ENCODE data around the gene LY6G6D.
A peak's percentile ranks its signal among the peaks of the same experiment; 100 is the strongest.

Gene LY6G6D

DNA sequence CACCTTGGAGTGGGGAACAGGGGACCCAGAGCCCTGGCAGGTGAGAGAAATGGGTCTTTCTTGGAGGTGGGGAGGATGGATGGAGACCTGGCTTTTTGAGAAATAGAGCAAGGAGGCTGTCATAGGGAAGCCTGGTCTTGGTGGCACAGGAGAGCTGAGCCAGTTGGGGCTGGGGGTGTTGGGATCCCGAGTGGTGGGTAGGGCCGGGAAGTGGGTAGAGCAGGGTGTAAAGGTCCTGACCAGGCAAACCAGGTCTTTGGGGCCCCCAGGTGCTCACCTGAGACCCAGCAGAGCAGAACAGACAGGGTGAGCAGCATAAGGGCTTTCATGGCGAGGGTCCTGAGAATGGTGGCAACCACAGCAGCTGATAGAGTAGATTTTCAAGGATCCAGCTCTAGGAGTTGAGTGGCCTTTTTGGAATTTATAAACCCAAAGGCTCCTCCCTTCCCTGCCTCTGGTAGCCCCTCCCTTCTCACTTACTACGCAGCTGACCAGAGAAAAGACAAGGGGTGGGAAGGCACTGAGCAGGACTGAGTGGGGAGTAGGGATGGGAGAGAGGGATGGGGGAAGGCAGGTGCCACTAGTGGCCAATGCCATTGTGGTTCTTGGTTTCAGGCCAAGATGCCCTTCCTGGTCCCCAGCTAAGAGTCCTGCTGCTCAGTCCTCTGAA is 6.3 kb downstream of the LY6G6D start, which contains the start of gene LY6G6C:
LY6G6C (minus strand) TSS at position 396 of the 670 bp plus-strand sequence; CDS start at position 329, 67 bp downstream.
- no peak for DNase-seq

DNA sequence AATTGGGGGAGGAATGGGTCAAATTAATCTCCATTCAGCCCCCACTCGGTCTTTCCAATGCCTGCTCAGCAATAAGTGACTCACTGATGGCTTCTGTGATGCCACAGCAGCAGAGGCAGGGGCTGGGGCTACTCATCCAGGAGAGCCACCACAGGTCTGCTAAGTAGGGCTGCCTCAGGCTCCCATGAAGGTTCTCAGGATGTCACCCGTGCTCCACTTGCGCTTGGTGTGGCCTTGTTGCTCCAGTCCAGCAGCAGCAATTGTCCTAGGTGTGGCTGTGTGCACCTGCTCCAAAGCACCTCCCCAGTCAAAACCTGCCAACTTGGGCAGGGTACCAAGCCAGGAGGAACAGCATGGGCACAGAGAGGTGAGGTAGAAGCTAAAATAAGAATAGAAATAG is 7.0 kb downstream of the LY6G6D start:
- DNase-seq = no peak

DNA sequence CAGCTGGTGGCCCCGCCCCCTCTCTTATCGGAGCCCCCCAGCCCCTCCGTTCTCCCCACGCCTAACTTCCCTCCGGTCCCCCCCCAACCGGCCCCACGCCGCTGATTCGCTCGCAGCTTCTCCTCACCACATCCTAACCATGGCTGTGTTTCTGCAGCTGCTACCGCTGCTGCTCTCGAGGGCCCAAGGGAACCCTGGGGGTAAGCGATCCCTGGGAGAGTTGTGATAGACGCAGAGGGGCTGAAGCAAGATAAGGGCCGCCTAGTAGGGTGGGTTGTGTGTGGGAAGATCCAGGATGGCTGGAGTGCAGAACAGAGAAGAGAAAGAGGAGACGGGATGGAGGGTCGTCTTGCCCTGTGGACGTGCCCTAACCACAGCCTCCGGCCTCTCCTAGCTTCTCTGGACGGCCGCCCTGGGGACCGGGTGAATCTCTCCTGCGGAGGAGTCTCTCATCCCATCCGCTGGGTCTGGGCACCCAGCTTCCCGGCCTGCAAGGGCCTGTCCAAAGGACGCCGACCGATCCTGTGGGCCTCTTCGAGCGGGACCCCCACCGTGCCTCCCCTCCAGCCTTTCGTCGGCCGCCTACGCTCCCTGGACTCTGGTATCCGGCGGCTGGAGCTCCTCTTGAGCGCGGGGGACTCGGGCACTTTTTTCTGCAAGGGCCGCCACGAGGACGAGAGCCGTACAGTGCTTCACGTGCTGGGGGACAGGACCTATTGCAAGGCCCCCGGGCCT is 8.3 kb downstream of the LY6G6D start, which contains the start of gene MPIG6B:
MPIG6B (plus strand) TSS at position 129 of the 735 bp plus-strand sequence; CDS start at position 140, 11 bp downstream.
- DNase-seq = no peak

DNA sequence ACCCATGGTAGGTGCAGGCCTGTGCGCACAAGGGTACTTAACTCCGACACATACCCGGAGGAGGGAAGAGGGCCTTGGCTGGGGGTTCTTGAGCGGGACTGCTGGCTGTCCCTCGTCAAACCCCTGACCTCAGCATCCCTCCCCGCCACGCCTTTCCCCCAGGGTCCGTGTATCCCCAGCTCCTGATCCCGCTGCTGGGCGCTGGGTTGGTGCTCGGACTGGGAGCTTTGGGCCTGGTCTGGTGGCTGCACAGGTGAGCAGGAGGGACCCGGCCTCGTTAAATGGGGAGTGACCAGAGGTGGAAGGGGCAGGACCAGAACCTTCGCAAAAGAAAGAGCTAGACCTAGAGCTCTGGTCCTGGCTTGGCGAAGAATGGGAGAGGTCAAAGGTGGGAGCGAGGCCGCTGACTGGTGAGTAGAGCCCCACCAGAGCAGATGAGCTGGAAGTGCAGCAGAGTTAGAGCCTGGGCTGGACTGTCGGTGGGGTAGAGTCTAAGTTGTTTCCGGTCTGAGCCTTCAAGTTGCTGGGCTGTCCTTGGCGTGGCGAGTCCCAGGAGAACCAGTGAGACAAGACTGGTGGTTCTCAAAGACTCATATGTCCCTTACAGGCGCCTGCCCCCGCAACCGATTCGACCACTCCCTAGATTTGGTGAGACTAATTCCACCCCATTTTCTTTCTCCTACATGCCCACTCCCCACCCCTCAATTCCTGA is 9.0 kb downstream of the LY6G6D start:
- no peak for DNase-seq

DNA sequence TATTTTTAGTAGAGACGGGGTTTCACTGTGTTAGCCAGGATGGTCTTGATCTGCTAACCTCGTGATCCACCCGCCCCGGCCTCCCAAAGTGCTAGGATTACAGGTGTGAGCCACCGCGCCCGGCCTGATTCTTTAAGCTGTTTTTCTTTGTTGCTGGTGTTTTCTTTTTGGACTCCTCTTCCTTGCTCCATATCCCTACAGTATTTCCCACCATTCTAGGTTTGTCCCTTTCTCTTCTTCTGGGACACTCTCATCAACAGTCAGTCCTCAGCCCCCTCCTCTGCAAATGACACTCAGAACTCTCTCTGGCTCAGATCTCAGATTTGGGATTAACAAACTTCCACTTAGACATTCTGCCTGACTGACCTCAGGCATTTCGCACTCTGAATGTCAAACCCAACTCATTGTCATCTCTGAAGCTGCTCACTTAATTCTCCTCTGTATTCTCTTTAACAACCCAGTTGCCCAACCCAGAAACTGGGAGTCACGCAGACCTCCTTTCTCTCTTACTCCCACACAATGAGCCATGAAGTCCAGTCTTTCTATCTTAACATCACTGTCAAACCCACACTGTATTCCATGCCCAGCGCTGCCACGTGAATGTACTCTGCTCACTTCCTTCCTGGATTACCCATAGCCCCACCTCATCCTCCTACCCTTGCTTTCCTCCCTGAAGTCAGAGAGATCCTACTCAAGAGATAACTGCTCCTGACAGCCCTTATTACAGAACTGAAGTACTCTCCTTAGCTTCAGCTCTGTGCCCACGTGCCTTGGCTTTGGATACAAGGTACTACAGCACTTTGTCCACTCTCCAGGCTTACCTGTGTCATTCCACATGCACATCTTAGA is 10.6 kb downstream of the LY6G6D start:
- DNase-seq = no peak

DNA sequence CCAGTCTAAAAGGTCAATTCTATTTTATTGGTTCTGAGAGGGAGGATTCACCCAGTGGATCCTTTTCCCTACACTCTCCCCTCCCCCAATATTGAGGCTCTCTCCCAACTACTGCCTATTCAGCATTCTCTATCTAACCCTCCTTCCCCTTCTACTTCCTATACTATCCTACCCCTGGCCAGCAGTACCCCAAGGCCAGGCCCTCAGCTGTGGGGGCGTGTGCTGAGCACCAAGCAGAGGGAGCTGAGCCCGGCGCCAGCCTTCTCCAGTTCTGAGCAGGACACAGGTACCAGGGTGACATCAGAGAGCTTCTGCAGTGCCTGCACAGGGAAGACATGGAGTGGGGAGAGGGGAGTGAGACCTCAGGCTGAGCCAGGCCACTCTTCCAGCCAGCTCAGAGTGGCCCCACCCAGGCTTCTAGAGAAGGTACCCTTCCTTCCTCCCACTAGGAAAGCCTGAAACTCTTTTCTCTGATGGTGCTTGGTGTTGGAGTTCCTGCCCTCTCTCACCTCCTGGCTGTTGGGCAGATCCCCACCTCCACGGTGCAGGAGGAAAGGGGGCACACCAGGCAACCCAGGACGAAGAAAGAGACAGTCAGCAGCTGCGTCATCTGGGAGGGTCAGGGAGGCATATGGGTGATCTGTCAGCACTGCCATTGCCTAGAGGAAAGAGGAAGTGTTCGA is 12.0 kb downstream of the LY6G6D start:
- no peak for DNase-seq

DNA sequence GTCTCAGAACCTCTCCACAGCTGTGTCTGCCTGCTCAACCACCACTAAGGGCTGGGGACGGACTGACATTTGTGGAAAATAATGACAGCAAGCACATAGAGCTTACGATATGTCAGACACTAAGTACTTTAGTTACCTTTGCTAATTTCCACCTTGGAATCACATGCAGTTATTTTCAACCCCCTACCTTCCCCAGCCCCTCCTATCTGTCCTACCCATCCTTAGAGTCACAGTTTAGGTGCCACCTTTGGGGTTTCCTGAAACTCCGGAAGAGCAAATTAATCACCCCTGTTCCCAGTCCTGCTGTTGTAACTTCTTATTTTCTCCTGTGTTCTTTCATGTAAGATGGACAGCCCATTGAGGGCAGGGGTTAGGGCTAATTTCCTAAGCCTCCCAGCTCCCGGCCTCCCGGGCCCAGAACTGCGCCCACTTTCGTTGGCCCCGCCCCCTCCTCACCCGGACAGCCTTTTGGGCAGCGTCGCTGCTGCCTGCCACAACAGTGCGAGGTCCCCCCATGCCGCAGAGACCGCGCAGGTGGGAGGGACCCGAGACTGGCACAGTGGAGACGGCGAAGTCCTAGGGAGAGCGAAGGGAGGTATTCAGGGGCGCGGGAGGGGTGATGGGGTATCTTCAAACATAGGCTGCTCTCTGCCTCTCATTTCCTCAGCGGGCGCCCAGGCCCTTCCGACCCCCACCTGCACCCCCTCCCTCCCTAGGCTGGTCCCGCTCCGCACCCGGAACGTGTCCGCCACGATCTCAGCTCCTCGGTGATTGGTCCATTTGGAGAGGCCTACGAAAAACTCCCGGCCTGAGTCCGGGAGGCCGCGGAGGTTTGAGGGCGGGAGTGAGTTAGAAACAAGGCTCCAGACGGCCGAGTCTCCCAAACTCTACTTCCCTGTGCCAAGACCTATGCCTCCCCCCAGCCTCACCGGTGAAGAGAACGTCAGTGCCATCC is 12.8 kb downstream of the LY6G6D start:
- no peak for DNase-seq

DNA sequence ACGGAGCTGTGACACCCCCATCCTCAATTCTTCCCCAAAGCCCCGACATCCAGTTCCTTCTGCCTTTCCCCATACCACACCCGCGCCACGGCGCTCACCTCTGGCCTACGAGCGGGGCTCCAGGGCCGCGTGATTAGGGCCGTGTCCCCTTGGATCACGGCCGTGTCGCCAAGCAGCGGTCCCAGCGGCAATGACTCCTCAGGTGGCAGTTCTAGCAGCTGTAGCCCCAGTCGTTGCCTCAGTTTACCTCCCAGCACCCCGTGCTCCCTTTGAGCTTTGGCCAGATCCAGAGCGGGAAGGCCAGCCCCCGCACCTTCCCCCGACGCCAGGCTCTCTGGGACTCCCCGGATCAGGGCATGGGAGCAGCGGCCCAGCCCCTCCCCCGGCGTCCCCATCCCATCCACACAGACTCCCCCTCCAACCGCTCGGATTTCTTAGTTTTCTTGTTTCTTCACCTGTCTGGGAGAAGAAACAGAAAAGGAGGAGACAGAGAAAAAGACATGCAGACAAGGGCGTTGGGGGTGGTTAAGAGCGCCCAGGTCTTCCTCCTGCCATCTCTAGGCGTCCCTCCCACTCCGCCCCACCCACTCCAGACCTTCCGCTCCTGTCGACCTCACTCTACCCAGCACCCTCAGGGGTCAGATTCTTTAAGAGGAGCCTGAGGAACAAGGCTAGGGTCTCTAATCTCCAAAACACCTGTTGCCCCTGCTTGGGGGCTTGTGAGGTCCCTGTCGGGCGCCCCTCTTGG is 13.8 kb downstream of the LY6G6D start, which contains the start of gene DDAH2:
DDAH2 (minus strand) TSS at position 533 of the 748 bp plus-strand sequence; CDS start at position 395, 138 bp downstream.
- DNase-seq = no peak

DNA sequence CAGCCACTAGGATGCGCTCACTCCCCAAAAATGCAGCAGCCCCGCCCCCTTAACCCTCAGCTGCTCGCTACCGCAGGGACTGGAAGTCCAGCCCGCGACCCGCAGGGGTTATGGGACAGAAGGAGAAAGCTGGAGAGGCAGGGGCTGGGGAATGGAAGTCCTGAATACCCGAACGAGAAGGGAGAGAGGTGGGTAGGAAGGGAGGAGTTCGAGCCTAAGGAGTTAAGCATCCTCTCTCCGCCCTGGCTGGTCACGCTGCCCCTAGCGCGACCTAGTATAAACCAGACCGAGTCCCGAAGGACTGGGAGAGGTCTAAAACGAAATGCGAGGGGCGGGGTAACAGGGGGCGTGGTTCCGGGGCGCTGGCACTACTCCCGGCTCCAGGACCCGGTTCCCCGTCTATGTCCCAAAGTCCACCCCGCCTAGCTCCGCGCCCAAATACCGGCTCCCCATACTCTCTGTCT is 14.4 kb downstream of the LY6G6D start:
- DNase-seq = peak; percentile 72

DNA sequence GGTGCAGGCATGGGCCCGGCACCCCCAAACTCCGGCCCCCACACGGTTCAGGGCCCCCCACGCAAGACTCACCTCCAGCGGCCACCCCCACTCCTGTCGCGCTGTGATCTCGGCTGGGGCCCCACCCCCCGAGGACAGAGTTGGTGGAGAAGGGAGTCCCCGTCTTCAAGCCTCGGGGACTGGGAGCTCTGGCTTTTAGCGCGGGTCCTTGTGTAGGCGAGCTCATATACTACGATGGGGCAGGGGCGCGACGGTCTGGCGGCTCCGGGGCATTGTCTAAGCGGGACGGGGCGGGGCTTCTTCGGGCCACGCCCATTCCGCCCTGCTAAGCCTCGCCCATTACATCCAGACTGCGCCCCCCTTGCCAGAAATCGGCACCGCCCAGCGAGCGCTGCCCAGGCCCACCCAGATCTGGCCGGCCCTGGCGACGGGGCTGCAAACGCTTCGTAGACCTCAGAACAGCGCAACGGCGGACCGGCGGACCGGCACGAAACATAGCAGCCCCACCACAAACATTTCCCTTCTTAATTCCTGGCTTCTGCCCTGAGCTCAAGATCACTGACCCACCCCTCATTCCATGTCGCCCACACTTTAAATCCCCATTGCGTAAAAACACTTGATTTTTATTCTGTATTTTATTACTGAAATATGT is 15.0 kb downstream of the LY6G6D start:
- peak; percentile 49 for DNase-seq

DNA sequence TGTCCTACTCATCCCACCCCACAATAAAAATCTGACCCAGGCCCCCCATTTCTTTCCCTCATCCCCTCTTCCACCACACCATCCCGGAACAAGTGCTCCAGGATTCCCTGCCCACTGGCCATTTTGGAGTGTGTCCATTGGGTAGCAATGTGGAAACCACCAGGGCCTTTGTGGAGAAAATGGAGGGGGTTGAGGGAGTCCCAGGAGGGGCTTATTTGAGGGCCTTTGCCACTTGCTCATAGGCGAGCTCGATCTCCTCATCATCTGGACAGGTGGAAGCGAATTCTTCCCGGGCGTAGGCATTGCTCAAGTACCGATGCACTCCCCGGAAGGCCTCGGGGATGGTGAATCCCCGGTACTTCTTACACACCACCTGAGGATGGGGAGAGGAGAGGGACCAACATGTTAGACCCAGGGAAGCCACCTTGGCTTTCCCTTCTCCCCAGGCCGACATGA is 15.5 kb downstream of the LY6G6D start:
- no peak for DNase-seq

DNA sequence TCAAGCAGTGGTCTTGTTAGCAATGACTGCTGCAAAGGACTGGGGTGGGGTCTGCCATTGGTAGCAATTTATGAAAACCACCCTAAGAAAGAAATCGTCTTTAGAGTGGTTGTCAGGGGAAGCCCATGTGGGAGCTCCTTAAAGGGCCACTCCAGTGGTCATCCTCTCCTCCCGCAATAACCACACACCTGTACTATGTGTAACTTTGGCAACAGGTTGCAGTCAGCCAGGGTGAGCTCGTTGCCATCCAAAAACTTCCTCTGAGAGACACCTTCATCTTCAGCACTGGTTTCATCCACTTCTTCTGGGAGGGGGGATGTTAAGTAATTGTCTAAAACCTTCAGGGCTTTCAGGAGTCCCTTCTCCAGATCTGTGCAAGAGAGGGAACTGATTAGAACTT is 16.9 kb downstream of the LY6G6D start:
- no peak for DNase-seq

DNA sequence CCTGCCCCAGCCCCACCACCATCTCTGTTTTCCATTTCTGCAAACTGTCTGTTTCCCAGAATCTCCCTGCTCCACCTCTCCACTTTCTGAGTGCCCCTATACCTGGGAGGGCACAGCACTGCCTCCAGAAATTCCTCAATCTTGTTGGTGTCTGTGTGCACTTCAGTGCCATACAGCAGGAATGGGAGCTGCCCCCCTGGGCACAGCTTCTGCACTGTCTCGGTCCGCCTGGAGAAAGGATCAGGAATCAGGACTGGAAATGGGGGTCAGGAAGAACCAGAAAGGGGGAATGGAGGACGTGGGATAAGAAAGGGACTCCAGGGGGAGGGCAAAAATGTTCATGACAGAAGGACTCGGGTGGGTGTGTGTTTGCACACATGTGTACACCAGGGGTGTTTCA is 18.6 kb downstream of the LY6G6D start:
- no peak for DNase-seq

DNA sequence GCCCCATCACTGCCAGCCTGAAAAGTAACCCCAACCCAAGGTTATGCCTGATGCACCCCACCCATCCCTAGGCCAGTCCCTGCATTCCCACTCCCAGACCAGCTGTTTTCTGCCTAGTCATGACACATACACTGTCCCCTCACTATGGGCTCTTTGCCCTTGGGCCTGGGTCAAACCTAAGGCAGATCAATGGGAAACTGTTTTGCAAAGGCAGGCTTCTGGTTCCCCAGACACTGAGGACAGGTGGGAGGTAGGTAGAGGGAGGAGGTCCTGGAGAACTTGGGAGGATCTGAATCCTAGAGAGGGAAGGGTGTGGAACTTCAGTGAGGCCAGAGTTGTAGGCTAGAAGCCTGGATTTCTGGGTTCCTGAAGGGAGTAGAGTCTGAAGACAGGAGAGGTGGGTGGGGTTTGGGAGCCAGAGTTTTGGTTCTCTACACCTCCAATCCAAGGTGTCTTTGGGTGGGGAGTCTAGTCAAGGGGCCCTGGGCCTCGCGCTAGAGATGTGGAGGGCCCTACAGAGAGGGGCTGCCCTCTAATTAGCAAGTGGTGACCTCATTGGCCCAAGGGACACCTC is 19.2 kb downstream of the LY6G6D start:
- DNase-seq = no peak

DNA sequence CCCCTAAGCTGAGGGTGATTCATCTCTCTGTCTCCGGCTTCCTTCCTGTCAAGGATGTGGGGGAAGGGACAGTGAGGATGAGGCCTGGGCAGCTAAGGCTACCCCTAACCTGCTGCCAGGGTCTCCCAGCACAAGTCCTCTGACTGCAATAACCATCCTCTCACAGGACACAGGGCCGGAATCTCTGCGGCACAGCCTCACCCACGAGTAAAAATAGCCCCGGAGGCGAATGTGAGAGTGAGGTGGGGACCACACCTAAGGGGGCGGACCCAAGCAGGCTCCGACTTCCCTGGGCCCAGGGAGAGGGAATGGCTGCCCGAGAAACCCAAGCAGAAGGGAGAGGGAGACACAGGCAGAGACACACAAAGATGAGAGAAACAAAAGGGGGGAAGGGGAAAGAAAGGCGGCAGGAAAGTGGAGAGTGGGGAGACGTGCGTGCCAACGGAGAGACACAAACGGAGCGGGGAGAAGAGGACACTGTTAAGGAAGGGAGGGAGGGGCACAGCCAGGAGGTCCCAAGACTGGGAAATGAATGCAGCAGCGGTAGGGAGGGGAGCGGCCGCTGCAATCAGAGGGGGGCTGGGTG is 19.8 kb downstream of the LY6G6D start:
- peak; percentile 52 for DNase-seq

DNA sequence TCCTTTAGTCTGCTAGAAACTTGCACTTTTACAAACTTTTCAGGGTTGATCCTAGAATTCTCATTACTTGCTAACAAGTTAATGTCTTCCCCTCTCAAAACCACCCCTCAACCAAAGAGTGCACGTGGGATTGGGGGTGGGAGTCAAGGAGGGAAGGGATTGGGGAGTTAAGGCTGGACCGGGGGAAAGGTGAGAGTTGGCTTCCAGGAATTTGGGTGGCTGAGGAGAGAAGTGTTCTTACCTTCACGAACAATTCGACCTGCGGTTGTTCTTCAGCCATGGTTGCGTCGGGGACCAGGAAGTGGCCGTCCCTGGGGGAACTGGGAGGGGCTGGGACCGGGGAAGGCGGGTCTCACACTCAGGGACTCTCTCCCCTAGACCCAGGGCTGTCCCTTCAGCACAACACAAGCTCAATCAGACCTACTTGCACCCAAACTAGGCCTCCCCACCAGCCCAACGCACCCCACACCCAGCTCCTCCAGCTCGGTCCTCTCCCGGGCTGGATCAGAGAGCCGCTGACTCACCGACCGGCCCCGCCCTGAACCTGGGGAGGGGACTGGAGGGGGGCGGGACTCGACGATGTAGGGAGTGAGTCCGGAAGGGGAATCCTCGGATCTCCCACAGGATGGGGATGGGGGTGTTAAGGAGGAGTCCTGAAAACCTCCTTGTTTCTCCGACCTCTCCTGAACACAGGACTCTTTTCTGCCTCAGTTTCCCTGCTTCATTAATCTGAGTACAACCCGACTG is 21.0 kb downstream of the LY6G6D start, which contains the start of gene CLIC1:
CLIC1 (minus strand) TSS at position 510 of the 747 bp plus-strand sequence; CDS start at position 280, 230 bp downstream.
- peak; percentile 60 for DNase-seq

DNA sequence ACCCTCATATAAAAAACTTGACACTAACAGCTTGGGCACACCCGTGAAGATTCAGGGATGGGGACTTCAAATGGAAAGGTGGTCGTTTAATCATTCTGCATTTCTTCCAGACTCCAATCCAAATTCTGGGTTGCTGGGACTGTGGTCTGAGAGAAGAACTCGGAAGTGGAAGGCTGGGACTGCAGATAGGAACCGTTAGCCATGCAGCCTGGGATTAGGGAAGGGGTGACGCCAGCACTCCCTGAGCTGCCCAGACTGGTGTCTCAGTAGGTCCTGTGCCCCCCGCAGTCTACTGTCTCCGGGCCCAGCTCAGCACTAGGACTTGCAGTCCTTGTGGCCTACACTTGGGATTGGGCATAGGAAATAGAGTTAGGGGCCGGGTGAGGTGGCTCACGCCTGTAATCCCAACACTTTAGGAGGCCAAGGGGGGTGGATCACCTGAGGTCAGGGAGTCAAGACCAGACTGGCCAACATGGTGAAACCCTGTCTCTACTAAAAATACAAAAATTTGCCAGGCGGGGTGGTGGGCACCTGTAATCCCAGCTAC is 21.7 kb downstream of the LY6G6D start:
- no peak for DNase-seq
